Activated T-cell treated with anti-CD3 and anti-CD28 coated beads, Interleukin-2, amount 50 U/mL, for 4 hours (primary cell): ENCODE measurements around the gene NT5C1B. TPM values are rescaled to one million over a fixed set of nuclear protein-coding genes. Genes with fewer than 3 reads are reported as not detected.
"Not testable (repeated sequence)": the region's sequence is repeated elsewhere in the genome, so short reads cannot be mapped to it uniquely, and the experiment has no call there.

Source experiments
- ATAC-seq, 2 donors: fragments of 200-7000 bp; cut with Tn5 transposase; one replicate each; pipeline ENCODE4 v1.10.0; 2021
- DNase-seq: peaks from one replicate; pipeline ENCODE4 v3.0.0-alpha.2; 2020
- H3K27me3 Mint-ChIP-seq: one replicate; pipeline ENCODE4 v1.8.0; 2021; ENCODE audit warnings: low read depth, mixed read lengths
- H3K36me3 Mint-ChIP-seq: one replicate; pipeline ENCODE4 v1.8.0; 2022; ENCODE audit warnings: mixed read lengths; ENCODE audit not compliant: insufficient read depth
- H3K4me1 Mint-ChIP-seq: one replicate; pipeline ENCODE4 v1.8.0; 2021; ENCODE audit warnings: low read depth, mixed read lengths
- H3K4me3 Mint-ChIP-seq: one replicate; pipeline ENCODE4 v1.8.0; 2021; ENCODE audit warnings: mild to moderate bottlenecking, moderate library complexity, mixed read lengths
- H3K9me3 Mint-ChIP-seq: one replicate; pipeline ENCODE4 v1.8.0; 2021; ENCODE audit warnings: mixed read lengths
- total RNA-seq, 3 donors: library from RNA; stranded (reverse); gene quantifications; one replicate each; pipeline ENCODE4 v1.2.1, GENCODE V29; 2021

NT5C1B gene
- total RNA-seq, result not detected

DNA sequence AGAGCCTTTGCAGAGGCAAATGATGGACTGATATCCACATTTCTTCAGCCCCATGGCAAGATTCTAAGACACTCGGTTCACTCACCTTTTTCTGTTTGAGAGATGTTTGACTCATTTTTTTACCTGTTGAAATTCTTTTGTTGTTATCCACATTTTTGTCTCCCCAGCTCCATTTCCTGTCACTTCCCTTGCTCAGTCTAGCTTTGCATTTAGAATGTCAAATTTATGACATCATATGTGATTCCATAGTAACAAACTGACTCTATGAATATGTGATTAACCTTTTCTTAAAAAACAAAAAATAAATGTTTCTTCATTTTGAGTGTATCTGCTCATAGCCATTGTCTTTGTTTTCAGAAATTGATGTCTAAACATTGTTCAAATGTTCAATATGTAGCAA, at the start of gene NT5C1B:
NT5C1B (minus strand) TSS at position 216 of the 400 bp plus-strand sequence; CDS start at position 115, 101 bp downstream.
- DNase-seq (no peak), ATAC-seq (no peak)
- Mint-ChIP-seq H3K4me3 (no peak within 1 kb of the TSS), H3K4me1 (no peaks in the 10 kb centered on the region), H3K9me3 (no peaks in the 10 kb centered on the region), H3K36me3 (peaks cover 22% of the 10 kb centered on the region), H3K27me3 (no peaks in the 10 kb centered on the region)

- H3K4me3 Mint-ChIP-seq, result no peak overlapping the region
- peaks cover 31% of the 10 kb centered on the region for H3K36me3 Mint-ChIP-seq
- H3K9me3 Mint-ChIP-seq, result peaks cover 42% of the 10 kb centered on the region
- H3K27me3 Mint-ChIP-seq, result no peaks in the 10 kb centered on the region
- DNase-seq (no peak), ATAC-seq (no peak)
- H3K4me1 Mint-ChIP-seq, result no peaks in the 10 kb centered on the region
Observed at GRCh38 chr2:18637196-18637595, 47.8 kb upstream of the NT5C1B start.

DNA sequence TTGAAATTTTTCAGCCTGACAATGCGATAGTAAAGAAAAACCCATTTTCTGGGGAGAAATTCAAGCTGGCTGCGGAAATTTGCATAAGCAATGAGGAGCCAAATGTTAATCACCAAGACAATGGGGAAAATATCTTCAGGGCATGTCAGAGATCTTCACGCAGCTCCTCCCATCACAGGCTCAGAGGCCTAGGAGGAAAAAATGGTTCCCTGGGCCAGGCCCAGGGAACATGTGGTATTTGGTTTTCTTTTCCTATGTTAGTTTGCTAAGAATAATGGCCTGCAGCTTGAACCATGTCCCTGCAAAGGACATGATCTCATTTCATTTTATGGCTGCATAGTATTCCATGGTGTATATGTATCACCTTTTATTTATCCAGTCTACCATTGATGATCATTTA, 43.3 kb upstream of the NT5C1B start:
- ATAC-seq, H3K4me1 Mint-ChIP-seq, DNase-seq, H3K27me3 Mint-ChIP-seq, H3K4me3 Mint-ChIP-seq: not testable (repeated sequence)
- Mint-ChIP-seq H3K36me3 (peaks cover 36% of the 10 kb centered on the region), H3K9me3 (peaks cover 47% of the 10 kb centered on the region)

GRCh38 chr2:18630941-18631340, 41.6 kb upstream of the NT5C1B start:
- H3K4me3 Mint-ChIP-seq, result no peak overlapping the region
- peaks cover 30% of the 10 kb centered on the region for H3K9me3 Mint-ChIP-seq
- peaks cover 23% of the 10 kb centered on the region for H3K36me3 Mint-ChIP-seq
- ATAC-seq (no peak), DNase-seq (no peak)
- no peaks in the 10 kb centered on the region for H3K27me3 Mint-ChIP-seq
- no peaks in the 10 kb centered on the region for H3K4me1 Mint-ChIP-seq

DNA sequence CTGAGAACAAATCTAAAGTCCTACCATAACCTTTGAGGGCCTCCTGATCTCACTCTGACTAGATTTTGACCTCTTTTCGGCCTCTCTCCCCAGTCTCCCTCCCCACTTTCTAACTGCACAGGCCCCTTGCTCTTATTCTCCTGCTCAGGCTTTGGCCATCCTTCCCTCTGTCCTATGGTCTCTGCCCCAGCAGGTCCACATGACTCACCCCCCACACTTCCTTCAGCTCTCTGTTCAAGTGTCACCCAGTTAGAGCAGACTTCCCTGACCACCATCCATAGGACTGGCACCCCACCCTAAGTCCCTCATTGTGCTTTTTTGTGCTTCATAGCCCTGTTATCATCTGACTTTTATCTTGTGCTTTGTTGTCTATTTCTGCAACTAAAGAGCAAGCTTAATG, 41.2 kb upstream of the NT5C1B start:
- Mint-ChIP-seq H3K36me3 (peaks cover 23% of the 10 kb centered on the region), H3K4me3 (no peak overlapping the region), H3K4me1 (no peaks in the 10 kb centered on the region), H3K9me3 (peaks cover 29% of the 10 kb centered on the region), H3K27me3 (no peaks in the 10 kb centered on the region)
- DNase-seq (no peak), ATAC-seq (no peak)

DNA sequence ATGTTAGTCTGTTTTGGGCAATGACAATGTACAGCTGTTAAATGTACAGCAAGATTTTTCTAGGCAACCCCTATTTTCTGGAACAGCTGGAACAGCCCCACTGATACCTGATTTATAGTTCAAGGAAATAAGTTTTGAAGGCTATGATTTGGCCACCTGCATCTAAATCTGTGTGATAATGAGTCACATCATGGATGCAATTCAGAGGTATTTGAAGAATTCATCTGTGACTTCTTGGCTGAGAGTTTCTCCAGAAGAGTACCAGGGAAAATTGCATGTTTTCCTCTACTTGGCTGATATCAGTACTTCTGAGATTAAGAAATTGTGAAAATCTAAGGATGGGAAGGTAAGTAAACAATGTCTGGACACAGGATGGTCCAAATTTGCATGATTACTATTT, 40.7 kb upstream of the NT5C1B start:
- Mint-ChIP-seq H3K4me3 (no peak overlapping the region), H3K4me1 (no peaks in the 10 kb centered on the region), H3K27me3 (no peaks in the 10 kb centered on the region), H3K9me3 (peaks cover 28% of the 10 kb centered on the region), H3K36me3 (peaks cover 23% of the 10 kb centered on the region)
- no peak for DNase-seq
- ATAC-seq, result no peak

DNA sequence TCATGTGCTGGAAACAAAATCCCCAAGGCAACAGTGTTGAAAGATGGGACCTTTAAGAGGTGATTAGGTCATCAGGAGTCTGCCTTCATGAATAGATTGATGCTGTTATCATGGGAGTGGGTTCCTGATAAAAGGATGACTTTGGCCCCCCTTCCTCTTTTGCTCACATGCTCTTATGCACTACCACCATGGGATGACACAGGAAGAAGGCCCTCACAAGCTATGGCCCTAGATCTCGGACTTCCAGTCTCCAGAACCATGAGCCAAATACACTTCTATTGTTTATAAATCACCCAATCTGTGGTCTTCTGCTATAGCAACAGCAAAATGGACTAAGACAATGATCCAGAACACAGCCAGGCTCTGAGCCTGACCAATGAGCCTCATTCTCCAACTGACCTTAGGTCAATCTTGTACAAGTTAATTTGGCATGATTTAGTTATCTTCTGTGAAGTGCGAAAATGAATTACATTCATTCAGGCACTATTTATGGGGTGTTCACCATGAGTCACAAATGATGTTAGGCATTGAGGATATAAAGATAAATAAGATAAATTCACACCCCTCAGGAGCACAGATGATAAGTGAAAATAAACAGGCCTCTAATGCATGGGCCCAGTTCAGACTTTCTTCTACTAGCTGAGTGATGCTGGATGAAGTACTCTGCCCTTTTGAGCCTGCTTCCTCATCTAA, 37.7 kb upstream of the NT5C1B start:
- ATAC-seq, result no peak
- no peaks in the 10 kb centered on the region for H3K4me1 Mint-ChIP-seq
- peaks cover 11% of the 10 kb centered on the region for H3K9me3 Mint-ChIP-seq
- H3K4me3 Mint-ChIP-seq, result no peak overlapping the region
- DNase-seq, result no peak
- peaks cover 17% of the 10 kb centered on the region for H3K36me3 Mint-ChIP-seq
- H3K27me3 Mint-ChIP-seq, result no peaks in the 10 kb centered on the region

- Mint-ChIP-seq H3K36me3 (peaks cover 12% of the 10 kb centered on the region), H3K4me1 (no peaks in the 10 kb centered on the region), H3K4me3 (no peak overlapping the region), H3K27me3 (no peaks in the 10 kb centered on the region), H3K9me3 (peaks cover 3% of the 10 kb centered on the region)
- DNase-seq (no peak), ATAC-seq (no peak)
Observed at GRCh38 chr2:18626256-18626668, 36.9 kb upstream of the NT5C1B start.

- no peak for ATAC-seq
- Mint-ChIP-seq H3K4me3 (no peak overlapping the region), H3K27me3 (no peaks in the 10 kb centered on the region), H3K36me3 (peaks cover 7% of the 10 kb centered on the region), H3K4me1 (no peaks in the 10 kb centered on the region), H3K9me3 (no peaks in the 10 kb centered on the region)
- DNase-seq, result no peak
Observed at GRCh38 chr2:18625563-18625962, 36.2 kb upstream of the NT5C1B start.

DNA sequence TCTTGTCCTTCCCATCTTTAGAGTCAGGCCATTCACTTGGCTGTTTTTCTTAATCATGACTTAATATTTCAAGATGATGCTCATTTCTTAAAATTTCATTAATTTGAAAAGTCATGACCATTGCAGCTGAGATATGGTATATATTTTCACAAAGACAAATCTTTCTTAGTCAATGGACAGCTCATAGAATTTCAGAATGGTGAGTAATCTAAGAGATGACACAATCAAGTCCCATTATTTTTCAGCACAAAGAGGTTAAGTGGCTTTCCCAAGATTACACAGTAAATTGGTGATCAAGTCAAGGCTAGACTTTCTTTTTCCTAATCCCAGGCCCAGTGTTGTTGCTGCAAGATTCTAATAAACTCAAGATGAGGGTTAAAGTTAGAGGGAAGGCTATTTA, 34.4 kb upstream of the NT5C1B start:
- ATAC-seq (no peak), DNase-seq (no peak)
- Mint-ChIP-seq H3K9me3 (no peaks in the 10 kb centered on the region), H3K36me3 (peaks cover 7% of the 10 kb centered on the region), H3K4me3 (no peak overlapping the region), H3K27me3 (no peaks in the 10 kb centered on the region), H3K4me1 (no peaks in the 10 kb centered on the region)

GRCh38 chr2:18620867-18621632, 31.7 kb upstream of the NT5C1B start:
- DNase-seq (no peak), ATAC-seq (no peak)
- Mint-ChIP-seq H3K27me3 (no peaks in the 10 kb centered on the region), H3K9me3 (no peaks in the 10 kb centered on the region), H3K36me3 (peaks cover 9% of the 10 kb centered on the region), H3K4me3 (no peak overlapping the region), H3K4me1 (no peaks in the 10 kb centered on the region)

- Mint-ChIP-seq H3K4me1 (no peaks in the 10 kb centered on the region), H3K36me3 (peaks cover 13% of the 10 kb centered on the region), H3K9me3 (peaks cover 5% of the 10 kb centered on the region), H3K27me3 (no peaks in the 10 kb centered on the region), H3K4me3 (no peak overlapping the region)
- ATAC-seq, result no peak
- no peak for DNase-seq
Observed at GRCh38 chr2:18619091-18619490, 29.7 kb upstream of the NT5C1B start.

DNA sequence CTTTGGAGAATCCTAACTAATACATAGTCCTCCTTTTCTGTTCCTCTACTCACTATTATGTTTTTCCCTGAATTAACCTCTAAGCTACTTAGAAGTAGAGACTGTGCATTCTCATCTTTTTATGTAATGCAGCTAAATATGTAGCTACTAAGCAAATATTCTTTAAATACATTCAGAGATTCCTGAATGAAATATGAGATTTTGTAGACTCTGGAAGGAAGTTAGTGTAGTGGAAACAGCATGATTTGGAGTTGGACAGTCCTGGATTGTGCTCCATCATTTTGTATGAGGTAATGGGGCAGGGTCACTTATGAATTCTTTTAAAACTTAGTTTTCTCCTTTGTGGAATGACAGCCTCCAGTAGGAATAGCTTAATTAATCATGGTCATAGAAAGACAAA, 24.7 kb upstream of the NT5C1B start:
- Mint-ChIP-seq H3K27me3 (no peaks in the 10 kb centered on the region), H3K4me3 (no peak overlapping the region), H3K36me3 (peaks cover 21% of the 10 kb centered on the region), H3K4me1 (no peaks in the 10 kb centered on the region), H3K9me3 (peaks cover 5% of the 10 kb centered on the region)
- ATAC-seq (no peak), DNase-seq (no peak)

DNA sequence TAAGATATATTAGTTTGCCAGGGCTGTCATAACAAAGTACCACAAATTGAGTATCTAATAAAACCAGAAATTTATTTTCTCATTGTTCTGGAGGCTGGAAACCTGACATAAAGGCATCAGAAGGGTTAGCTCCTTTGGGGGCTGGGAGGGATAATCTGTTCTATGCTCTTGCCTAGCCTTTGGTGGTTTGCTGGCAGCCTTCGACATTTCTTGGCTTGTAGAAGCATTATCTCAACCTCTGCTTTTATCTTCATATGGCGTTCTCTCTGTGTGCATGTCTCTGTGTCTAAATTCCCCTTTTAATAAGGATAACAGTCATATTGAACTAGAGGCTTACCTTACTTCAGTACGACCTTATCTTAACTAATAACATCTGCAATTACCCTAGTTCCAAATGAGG, 22.8 kb upstream of the NT5C1B start:
- H3K4me3 Mint-ChIP-seq, result no peak overlapping the region
- peaks cover 15% of the 10 kb centered on the region for H3K36me3 Mint-ChIP-seq
- peaks cover 5% of the 10 kb centered on the region for H3K9me3 Mint-ChIP-seq
- ATAC-seq (no peak), DNase-seq (no peak)
- H3K4me1 Mint-ChIP-seq, result no peaks in the 10 kb centered on the region
- no peaks in the 10 kb centered on the region for H3K27me3 Mint-ChIP-seq

GRCh38 chr2:18611604-18612003, 22.2 kb upstream of the NT5C1B start:
- Mint-ChIP-seq H3K4me1 (no peaks in the 10 kb centered on the region), H3K9me3 (peaks cover 5% of the 10 kb centered on the region), H3K36me3 (peaks cover 15% of the 10 kb centered on the region), H3K27me3 (no peaks in the 10 kb centered on the region), H3K4me3 (no peak overlapping the region)
- ATAC-seq (no peak), DNase-seq (no peak)
